ENCODE results near the gene CWF19L2.

GRCh38 chr11:107438148-107438547 is 19.5 kb downstream of the CWF19L2 start:
- TF ChIP-seq CTCF (IDR thresholded peaks at IDR 0.05) (no peak), POLR2A (IDR thresholded peaks at IDR 0.05) (no peak)
